ENCODE data around the gene NFATC2.

GRCh38 chr20:51513545-51513944, 29.0 kb downstream of the NFATC2 start:
- TF ChIP-seq CTCF (IDR thresholded peaks at IDR 0.05; ENCODE audit: insufficient read depth, low read length) = no peak
- TF ChIP-seq SPI1 (IDR thresholded peaks at IDR 0.05; ENCODE audit: borderline replicate concordance, low read depth) = no peak

Measured in HL-60 (cell line).